Middle frontal gyrus (tissue), 1 donor: Measurements from ENCODE around the gene SCTR.

Source experiments
- DNase-seq: peaks from one replicate; pipeline ENCODE4 v3.0.0-alpha.2; 2015; ENCODE audit warnings: low spot score; ENCODE audit errors: extremely low spot score

Gene SCTR

DNA sequence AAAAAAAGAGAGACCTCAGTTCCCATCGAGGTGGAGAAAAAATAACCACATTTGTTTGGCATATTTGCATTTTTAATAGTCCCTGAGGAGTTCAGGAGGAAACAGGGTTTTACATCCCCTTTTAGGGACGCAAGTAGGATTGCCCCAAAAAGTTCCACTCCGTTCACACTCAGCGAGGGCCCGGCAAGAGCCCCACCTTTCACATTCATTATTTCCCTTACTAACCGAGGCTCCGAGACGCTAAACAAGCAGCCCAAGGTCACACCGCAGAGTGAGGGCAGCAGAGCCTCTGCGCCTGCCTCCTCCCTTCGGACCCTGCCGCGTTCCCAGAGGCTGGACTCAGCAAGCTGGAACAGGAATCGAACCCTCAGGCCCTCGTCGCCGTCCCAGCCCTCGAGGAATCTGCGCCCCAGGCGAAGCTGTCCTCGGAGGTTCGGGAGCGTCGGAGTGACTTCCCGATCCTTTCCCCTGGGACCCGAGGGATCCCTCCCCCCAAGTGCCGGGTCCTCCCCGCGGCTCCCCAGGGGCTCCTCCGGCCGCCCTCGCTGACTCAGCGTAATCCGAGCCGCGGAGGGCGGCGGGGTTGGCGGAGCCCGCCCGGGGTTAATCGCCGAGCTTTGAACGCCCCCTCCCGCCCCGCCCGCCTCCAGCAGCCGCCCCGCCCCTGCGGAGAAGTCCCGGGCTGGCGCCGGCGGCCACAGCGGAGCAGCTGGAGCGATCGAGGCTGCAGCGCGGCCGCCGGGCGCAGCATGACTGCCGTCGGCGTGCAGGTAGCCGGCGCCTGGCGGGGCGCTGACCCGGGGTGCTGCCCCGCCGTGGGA, 92.9 kb downstream of the SCTR start, which contains the start of gene TMEM37:
Gene TMEM37 (plus strand): TSS at position 700 of the 821 bp plus-strand sequence. CDS start 50 bp downstream, at position 750.
- no peak for DNase-seq

DNA sequence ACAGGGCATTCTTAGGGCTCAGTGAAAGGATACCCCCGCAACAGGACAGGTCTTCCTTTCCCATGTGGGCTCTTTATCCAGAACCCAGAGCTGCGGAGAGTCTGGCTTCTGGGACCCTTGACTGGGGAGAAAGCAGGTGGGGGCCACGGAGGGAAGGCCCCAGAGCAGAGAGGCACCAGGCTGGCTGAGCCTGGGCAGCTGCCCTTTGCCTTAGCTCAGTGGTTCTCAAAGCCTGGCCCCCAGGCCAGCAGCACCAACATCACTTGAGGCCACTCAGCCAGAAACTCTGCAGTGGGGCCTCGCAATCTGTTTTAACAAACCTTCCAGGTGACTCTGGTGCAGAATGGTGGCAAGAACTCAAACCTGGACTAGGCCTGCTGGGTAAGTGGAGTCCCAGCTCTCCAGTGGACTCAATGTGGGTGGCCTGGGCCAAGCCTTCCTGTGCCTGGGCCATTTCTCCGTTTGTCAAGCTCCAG, 94.2 kb downstream of the SCTR start:
- no peak for DNase-seq

DNA sequence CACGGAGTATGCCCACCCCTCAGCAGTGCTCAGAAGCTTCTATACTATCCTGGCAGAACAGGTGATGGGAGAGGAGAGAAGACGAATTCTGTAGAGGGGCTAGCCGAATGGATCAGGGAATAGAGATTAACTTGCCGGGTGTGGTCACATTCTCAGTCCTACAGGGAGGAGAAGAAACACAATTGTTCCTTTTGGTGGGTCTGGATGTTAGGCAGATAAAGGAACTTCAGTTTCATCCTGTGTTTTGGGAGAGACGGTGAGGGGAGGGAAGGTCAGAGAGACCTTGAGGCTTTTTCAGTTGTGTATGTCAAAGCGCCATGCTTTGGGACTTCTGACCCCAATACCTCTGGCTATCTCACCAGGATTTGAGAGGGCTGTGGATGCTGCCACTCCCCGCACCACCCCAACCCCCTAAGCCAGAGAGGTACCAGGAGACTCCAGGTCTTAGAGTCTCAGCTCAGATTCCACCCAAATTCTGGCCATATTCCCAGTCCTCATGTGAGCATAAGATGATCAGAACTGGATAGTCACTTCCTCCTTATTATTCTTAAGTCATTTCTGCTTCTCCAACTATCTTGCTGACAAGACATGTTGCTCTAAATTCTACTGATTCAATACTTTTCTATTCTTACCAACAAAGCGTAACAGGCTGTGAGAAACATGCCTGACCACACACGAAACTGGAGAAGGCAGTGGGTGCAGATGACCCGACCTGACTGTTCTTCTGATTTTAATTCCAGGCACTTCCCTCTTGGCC, 94.9 kb downstream of the SCTR start:
- no peak for DNase-seq

DNA sequence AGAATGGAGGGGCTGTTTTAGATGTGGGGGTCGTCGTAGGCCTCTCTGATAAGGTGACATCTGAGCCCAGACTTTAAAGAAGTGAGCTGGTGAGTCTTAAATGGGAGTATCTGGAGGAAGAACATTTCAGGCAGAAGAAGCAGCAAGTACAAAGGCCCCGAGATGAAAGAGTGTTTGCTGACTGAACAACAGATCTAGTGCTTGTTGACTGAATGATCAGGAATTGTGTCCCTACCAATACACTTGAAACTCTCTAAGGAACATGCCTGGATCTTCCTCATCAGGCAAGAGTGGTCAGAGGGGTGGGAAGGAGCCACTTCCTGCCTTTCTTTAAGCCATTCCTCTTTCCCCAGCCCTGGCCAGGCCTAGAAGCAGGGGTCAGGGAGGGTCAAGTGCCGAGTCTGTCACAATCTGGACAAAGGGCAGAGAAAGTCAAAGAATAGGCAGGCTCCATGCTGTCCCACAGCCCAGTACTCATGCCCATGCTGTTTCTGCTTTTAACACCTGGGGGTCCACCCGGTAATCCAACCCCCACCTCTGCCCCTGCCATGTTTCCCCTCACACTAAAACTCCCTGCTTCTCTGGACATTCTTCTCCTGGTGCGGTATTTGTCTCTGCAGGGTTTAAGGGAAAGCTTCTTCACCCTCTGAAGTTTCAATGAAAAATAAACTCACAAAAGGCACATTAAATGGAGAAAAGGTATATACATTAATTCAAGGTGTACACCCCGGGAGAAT, 95.6 kb downstream of the SCTR start:
- no peak for DNase-seq

DNA sequence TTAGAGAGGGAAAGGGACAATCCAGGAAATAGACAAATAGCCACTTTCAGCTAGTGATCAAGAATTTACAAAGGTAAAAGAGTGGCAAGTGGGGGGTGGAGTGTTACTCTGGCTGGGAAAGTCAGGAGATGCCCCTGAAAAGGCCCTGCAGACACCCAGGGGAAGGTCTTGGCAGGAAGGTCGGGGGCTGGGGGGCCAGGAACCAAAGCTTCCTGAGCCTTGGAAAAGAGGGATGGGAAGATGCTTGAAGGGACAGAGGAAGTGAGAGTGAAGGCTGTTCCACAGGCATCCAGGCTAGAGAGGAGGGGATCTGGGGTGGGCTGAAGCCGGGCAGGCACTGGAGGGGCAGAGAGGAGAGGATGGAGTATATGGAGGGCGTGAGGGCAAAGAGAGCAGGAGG, 96.5 kb downstream of the SCTR start:
- DNase-seq, result no peak

DNA sequence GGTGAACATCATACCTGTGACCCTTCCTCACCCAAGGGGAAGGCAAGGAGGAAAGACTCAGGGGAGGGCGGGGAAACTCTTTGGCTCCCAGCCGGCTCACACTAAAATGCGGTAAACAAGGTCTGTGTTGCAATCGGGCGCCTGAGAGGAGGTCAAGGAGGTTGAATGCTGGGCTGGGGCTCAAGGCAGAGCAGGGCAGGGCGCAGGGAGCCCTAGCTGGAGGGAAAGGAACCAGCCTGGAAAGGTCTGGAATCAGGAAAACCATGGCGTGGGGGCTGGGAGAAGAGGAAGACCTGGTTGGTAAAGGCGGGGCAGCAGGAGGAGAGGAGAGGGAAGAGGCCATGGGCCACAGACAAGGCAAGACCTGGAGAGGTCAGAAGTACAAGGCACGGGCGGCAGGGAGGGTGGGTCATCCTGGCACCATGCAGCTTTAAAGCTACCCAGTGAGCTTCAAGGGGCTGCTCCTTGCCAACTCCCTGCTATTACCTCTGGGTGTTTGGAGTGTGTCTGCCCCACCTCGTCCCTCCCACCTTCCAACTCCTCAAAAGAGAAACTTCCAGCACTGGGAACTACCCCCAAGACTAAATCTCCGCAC, 97.4 kb downstream of the SCTR start:
- no peak for DNase-seq

DNA sequence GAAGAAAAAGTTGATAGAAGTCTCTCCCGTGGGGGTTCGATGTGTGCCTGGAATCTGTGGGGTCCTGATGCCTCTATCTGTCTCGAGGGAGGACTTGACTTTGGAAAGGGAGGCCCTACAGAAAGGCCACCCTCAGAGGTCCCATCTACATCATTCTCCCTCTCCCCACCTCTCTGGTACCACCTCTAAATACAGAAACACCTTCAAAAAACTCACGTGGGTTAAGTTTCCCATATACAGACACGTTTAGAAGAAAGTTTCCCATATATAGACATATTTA, 97.9 kb downstream of the SCTR start:
- DNase-seq, result no peak

DNA sequence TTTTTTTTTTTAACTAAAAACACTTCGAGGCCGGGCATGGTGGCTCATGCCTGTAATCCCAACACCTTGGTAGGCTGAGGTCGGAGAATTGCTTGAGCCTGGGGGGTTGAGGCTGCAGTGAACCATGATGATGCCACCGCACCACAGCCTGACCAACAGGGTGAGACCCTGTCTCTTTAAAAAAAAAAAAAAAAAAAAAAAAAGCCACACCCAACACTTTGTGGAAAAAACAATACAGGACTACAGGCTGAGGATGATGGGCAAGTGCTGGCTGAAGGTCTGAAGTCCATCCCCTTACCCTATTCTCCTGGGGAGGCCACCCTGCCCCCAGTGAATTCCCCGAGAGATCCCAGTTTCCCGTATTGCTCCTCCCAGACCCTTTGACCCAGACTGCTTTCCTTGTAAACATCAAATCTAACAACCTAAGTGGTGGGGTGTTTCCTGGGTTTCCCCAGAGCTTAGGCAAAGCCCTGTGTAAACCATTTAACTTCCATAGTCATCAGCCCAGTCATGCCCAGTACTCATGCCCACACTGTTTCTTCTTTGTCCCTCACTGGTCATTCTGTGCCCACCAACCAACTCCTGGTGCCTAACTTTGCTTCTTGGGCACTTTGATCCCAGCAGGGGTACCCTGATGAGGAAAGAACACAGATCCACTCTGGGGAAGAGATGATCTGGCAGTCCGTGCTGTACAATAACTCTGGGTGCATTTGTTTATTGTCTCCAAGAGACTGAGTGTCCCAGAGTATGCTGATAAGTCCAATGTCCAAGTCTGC, 98.5 kb downstream of the SCTR start:
- no peak for DNase-seq

DNA sequence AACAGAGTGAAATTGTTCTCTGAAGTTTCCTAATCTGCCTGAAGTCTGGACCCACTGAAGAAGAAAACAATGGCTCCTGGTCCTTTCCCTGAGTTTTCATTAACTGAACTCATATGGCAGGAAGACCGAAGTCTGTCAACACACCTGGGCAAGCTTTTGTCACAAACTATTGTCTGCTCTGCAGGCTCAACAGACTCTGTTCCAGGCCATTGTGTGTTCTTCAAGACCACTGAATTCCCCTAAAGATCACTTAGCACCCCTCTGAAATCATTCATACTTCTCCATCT, 99.2 kb downstream of the SCTR start:
- DNase-seq, result no peak

DNA sequence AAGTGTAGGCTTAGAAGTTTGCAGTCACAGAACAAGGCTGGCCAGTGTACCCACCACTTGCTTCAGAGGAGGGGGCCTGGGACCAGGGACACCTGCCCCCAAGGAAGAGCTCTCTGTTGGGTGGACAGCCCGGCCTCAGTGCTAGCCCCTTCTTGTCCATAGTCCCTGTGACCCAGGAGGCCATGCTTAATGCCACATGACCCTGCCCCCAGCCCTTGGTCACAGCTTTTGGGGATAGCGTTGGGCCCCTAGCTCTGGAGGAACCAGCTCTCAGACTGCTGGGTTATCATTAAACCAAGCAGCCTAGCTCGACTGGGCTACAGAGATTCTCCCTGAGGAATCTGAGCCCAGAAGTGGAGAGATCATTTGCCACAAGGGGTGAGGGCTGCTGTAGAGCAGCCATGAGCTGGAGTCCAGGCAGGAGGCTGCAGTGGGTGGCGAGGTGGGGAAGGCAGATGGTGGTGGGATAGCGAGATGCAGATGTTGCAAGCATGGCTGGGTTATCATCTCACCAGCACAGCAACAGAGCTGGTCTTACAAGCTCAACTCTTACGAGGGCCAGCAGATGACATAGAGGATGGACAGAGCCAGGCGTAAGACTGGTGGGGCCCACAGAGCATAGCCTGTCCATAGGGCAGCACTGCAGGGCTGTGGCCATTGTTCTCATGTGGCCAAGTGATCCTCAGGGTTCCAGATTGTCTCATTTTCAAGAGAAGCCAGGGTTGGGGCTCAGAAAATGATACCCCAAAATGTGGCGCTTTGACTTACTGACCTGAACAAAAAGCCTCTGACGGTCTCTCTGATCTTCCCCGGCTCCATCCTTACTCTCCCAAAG, 99.8 kb downstream of the SCTR start:
- no peak for DNase-seq

DNA sequence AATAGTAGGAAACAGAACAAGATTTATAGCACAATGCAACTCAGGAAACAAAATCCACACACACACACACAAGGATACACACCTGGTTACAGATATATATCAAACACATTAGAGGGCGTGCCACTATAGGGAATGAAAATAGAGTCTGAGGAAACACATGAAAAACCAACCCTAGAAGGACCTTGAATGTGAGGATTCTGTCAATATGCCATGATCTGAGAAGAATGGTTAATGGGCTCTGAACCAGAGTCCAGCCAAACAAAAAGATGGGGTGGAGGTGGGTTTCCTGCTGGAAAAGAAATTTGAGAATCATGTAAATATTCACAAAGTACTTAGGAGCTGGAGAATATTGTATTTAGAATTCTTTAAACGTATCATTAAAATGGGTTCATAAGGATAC, 100.5 kb downstream of the SCTR start:
- DNase-seq, result no peak

DNA sequence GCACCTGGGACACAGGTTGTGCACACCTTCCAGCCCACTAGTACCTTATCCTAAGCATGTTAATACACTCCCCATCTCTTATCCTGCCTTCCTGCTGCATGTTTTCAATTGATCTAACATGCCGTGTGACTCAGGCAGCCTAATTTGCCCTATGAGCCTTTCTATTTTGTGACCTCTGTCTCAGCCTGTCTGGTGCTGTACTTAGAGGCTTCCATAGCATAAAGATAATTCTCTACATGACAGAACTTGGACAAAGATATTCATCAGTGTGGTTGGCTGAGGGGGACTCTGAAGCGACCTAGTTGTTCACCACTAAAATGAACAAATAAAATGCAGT, 101.2 kb downstream of the SCTR start:
- no peak for DNase-seq

DNA sequence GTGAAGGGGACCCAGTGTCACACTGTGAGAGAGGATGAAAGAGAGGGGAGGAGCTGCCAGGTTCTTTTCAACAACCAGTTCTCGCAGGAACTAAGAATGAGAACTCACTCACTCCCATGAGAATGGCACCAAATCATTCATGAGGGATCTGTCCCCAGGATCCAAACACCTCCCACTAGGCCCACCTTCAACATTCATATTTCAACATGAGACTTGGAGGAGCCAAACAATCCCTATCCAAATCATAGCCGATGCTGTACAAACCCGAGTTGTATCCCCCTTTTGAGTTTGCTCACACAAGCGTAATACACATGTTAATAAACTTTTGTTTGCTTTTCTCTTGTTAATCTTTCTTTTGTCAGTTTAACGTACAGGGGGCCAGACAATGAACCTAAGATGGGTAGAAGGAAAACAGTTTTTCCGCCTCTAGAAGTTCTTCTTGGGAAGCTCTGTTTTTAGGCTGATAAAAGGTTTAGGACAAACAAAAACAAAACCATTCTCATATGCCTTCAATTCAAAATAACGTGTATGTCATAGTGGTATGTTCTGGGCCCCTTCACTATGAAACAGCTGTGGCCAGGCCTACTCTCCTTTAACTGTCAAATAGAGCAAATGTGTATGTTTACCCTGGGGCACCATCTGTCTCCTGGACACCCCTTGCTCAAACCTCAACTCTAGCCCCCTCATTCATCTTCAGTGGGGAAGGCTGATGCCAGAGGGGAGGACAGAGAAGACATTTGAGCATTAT, 101.7 kb downstream of the SCTR start:
- no peak for DNase-seq

DNA sequence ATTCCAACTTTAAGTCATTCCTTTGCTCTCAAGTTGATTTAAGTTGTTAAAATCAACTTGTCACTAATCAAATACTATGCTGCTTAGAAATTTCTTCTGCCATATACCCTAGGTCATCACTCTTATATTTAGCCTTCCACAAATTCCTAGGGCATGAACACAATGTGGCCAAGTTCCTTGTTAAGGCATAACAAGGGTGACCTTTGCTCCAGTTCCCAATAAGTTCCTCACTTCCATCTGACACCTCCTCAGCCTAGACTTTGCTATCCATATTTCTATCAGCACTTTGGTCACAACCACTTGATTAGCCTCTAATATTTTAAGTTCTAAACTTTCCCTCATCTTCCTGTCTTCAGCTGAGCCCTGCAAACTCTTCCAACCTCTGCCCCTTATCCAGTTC, 102.5 kb downstream of the SCTR start:
- DNase-seq, result no peak

DNA sequence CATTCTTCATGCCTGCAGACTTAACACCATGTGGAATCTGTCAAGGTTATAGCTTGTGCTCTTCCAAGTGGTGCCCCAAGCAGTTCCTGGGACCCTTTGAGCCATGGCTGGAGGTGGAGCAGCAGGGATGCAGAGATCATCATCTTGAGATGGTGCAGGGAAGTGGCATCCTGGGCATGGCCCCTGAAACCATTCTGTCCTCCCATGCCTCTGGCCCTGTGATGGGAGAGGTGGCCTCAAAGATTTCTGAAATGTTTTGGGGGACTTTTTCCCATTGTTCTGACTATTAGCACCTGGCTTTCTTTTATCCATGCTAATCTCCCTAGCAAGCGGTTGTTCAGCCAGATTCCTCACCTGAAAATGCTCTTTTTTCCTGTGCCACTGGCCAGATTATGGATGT, 103.0 kb downstream of the SCTR start:
- no peak for DNase-seq

DNA sequence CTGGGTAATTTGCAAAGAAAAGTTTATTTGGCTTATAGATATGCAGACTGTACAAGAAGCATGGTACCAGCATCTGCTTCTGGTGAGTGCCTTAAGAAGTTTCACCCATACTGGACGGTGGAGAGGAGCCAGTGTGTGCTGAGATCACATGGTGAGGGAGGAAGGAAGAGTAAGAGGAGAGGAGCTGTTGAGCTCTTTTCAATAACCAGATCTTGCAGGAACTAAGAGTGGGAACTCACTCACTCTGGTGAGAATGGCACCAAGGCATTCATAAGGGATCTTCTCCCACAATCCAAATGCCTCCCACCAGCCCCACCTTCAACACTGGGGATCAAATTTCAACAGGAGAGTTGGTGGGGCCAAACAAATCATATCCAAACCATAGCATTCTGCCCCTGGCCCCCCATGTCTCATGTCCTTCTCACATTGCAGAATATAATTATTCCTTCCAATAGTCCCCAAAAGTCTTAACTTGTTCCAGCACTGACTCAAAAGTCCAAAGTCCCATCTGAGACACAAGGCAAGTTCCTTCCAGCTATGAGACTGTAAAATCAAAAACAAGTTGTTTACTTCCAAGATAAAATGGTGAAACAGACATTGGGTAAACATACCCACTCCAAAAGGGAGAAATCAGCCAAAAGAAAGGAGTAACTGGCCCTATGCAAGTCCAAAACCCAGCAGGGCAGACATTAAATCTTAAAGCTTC, 104.3 kb downstream of the SCTR start:
- DNase-seq, result no peak

DNA sequence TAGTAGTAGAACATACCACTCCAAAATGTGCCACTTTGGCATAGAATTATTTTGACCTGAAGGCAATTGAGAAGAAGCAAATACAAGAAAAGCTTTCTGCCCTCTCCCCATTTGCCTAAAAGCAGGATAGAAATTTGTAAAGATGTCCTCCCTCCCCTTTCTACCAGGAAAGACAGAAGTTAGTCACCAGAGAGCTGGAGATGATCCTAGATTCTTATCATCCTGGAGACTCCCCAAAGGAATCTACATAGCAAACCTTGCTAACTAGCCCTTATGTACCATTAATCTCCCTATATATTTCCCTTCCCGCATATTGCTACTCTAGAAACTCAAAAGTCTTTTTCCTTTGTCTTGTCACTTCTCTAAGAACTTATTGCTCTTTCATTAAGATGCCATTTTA, 105.2 kb downstream of the SCTR start:
- DNase-seq, result no peak

DNA sequence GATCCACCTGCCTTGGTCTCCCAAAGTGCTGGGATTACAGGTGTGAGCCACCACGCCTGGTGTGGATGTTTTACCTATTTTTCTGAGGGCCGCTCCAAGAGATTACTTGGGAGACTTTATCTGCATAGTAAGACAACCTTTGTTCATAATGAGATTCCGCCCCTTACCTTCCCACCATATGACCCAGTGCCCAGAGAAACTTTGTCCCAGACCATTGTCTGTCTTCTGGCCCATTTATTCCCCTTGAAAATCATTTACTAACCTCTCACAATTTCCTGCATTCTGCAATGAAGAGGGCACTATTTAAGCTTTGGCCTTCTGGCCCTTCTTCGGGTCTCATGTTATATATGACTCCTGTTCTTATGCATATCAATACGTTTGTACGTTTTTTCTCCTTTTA, 106.4 kb downstream of the SCTR start:
- DNase-seq, result no peak

DNA sequence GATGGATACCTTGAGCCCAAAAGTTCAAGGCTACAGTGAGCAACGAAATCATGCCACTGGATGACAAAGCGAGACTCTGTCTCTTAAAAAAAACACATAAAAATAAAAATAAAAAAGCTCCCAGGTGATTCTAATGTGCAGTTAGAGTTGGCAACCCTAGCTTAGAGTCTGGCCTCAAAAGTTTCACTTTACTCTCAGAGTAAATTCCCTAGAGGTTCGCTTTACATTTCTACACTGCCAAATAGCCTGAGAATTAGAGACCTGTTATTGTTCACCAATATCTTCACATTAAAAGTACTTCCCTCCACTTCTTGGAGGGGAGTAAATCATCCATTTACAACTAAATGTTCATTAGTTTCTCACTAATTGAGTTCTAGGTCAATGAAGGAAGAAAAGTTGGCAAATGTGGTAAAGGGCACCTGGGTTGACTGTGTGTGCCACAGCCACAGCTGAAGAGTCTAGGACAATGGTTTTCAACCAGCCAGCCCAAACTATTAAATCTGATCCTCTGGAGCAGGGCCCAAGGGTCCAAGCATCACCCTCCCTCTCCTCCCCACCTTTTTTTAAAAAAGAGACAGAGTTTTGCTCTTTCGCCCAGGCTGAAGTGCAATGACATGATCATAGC, 107.9 kb downstream of the SCTR start:
- no peak for DNase-seq
